ENCODE data around the gene TRIM7. TPM values are rescaled to one million over a fixed set of nuclear protein-coding genes. Genes with fewer than 3 reads are reported as not detected.

Gene TRIM7
- total RNA-seq (2021; ENCODE audit: unreplicated experiment) = 30.2 TPM
- polyA plus RNA-seq (2012) = 21.9 and 25.3 TPM in 2 replicates
- Bru-seq, nascent RNA = percentile 50 among the genes with signal in this experiment
- percentile 58 among the genes with signal in this experiment for BruChase-seq, experiment 1, labeled RNA remaining after a 6-hour chase
- percentile 58 among the genes with signal in this experiment for BruChase-seq, experiment 2, labeled RNA remaining after a 2-hour chase
- long read RNA-seq, transcript TRIM7-201 (7 exons, 2,840 nt) = major isoform, 20 of 64 reads
- long read RNA-seq, transcript TRIM7-202 (2 exons, 1,228 nt) = minor isoform, 15 of 64 reads
- long read RNA-seq, partial matches to known transcripts = 4 of 64 reads
- long read RNA-seq, other reads (novel, unspliced or antisense) = 22 of 64 reads

DNA sequence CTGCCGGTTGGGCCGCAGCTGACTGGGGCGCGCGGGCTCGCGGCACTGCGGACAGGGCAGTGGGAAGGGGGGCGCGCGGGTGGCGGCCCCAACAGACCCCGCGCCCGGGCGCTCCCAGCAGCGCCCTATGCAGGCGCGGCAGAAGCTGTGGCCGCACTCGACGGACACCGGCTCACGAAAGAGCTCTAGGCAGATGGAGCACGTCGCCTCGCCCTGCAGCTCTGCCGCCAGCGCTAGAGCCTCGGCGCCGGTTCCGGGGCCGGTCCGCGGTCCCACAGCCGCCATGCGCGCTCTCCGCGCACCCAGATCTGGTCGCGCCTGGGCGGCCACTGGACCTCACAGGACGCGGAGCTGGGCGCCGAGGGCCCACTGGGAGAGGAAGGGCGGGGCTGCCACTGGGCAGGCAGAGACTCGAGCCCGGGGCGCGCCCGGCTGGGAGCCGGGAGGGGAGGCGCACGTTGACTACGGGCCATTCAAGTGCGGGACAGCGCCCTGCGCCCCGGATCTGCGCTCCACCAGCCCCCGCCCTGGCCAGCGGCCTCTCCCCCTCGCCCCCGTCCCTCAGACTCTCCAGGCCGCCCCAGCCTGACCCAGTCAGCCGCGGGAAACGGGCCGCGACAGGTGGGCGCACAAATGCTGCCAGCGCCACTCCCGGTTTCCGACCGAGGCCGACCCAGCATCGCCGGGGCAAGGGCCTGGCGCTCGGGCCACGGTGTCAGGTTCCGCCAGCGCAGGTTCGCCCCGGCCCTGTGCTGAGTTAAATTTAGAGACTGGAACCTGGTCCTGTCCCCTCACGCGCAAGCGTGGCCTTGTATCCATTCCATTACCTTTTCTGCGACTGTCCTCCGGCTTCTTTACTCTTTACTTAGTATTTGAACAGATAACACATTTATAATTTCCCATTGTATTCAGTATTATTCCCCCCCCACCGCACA is at the start of gene TRIM7:
Gene TRIM7 (minus strand): TSS at position 371 of the 935 bp plus-strand sequence. CDS start 86 bp downstream, at position 285.
- Histone ChIP-seq H4K20me1 (ENCODE audit: insufficient read depth) (no peaks in the 10 kb centered on the region), H3K9me3 (ENCODE audit: control insufficient read depth in 1 of 2, insufficient read depth in 1 of 2, low read depth in 1 of 2, low read length in 2 of 2) (no peaks in the 10 kb centered on the region), H3K27me3 (ENCODE audit: insufficient read depth, low read length) (no peaks in the 10 kb centered on the region), H3K27ac (ENCODE audit: low read depth, low read length) (peak within 1 kb of the TSS; percentile 93), H3K36me3 (ENCODE audit: control insufficient read depth in 1 of 2, insufficient read depth in 2 of 2, low read length in 2 of 2) (no peaks in the 10 kb centered on the region), H3K4me3 (replicated peaks in 1 of 2; ENCODE audit: low read depth in 1 of 2, low read length in 2 of 2) (peak within 1 kb of the TSS; percentile 70 to 73), H3K9me2 (ENCODE audit: insufficient read depth) (no peaks in the 10 kb centered on the region), H2AFZ (ENCODE audit: low read depth, low read length, poor library complexity, severe bottlenecking) (no peak within 1 kb of the TSS), H3K9ac (ENCODE audit: low read length) (peak within 1 kb of the TSS; percentile 78), H3K4me1 (ENCODE audit: control insufficient read depth in 1 of 2, insufficient read depth in 2 of 2, low read length in 2 of 2) (peaks cover 19 to 48% of the 10 kb centered on the region in 2 experiments), H3K79me2 (ENCODE audit: insufficient read depth, low read length) (no peaks in the 10 kb centered on the region; the same call in 1 of the 2 replicates), H3K4me2 (ENCODE audit: low read length) (peak within 1 kb of the TSS; percentile 94)
- ATAC-seq = peak; percentile 39
- no TSS peak for BruUV-seq (replicated peaks)
- ChIA-PET RAD21 (ENCODE audit: low non-redundant PET in 1 of 2, low total read pairs in 2 of 2, uncharacterized antibody in 2 of 2, unreplicated experiment in 2 of 2) (interaction anchor here in 1 of 2 experiments (0.7 to 1.2 kb wide), 2 partner anchors 8 to 30 kb away, joined by 3 to 6 read pairs; no protein-coding TSS in a partner anchor), POLR2A (interaction anchor here (0.6 to 4.3 kb wide), 7 partner anchors 8 to 1316 kb away, joined by 3 to 41 read pairs (median 5); partner anchors contain the start of gene TRIM41), CTCF (interaction anchor here (1.4 kb wide), 1 partner anchor 13 kb away, joined by 4 read pairs; no protein-coding TSS in a partner anchor)
- intact Hi-C loops (cut with micrococcal nuclease) = loop anchor here (1.0 kb wide), 1 partner anchor 14 kb away; no protein-coding TSS in a partner anchor
- DNase-seq (ENCODE audit: low read depth, low spot score) = no peak
- TF ChIP-seq FOSL1 (IDR thresholded peaks at IDR 0.05; ENCODE audit: low read depth) = no peak
- TF ChIP-seq RAD21 (IDR thresholded peaks at IDR 0.05; ENCODE audit: low read depth) = no peak
- peak; percentile 18 for TF ChIP-seq TCF7L2 (IDR thresholded peaks at IDR 0.05; ENCODE audit: borderline replicate concordance, extremely low read depth, insufficient read depth, insufficient read length)
- TF ChIP-seq, protein P1, sequence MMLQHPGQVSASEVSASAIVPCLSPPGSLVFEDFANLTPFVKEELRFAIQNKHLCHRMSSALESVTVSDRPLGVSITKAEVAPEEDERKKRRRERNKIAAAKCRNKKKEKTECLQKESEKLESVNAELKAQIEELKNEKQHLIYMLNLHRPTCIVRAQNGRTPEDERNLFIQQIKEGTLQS (IDR thresholded peaks at IDR 0.05) = no peak
- TF ChIP-seq, protein P2, sequence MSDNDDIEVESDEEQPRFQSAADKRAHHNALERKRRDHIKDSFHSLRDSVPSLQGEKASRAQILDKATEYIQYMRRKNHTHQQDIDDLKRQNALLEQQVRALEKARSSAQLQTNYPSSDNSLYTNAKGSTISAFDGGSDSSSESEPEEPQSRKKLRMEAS (IDR thresholded peaks at IDR 0.05) = no peak
- TF ChIP-seq EGR1 (IDR thresholded peaks at IDR 0.05; ENCODE audit: low read depth) = no peak
- no peak for TF ChIP-seq SRF (IDR thresholded peaks at IDR 0.05; ENCODE audit: low read depth)
- TF ChIP-seq JUND (IDR thresholded peaks at IDR 0.05) = no peak
- TF ChIP-seq, protein P3, sequence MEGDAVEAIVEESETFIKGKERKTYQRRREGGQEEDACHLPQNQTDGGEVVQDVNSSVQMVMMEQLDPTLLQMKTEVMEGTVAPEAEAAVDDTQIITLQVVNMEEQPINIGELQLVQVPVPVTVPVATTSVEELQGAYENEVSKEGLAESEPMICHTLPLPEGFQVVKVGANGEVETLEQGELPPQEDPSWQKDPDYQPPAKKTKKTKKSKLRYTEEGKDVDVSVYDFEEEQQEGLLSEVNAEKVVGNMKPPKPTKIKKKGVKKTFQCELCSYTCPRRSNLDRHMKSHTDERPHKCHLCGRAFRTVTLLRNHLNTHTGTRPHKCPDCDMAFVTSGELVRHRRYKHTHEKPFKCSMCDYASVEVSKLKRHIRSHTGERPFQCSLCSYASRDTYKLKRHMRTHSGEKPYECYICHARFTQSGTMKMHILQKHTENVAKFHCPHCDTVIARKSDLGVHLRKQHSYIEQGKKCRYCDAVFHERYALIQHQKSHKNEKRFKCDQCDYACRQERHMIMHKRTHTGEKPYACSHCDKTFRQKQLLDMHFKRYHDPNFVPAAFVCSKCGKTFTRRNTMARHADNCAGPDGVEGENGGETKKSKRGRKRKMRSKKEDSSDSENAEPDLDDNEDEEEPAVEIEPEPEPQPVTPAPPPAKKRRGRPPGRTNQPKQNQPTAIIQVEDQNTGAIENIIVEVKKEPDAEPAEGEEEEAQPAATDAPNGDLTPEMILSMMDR (IDR thresholded peaks at IDR 0.05 in 2 of 3, conservative IDR thresholded peaks at IDR 0.05 in 1 of 3; ENCODE audit: borderline replicate concordance in 1 of 3, insufficient read depth in 1 of 3, low read depth in 2 of 3, low read length in 2 of 3) = no peak
- no peak for TF ChIP-seq SP1 (IDR thresholded peaks at IDR 0.05; ENCODE audit: low read depth)
- TF ChIP-seq POLR2A (IDR thresholded peaks at IDR 0.05; ENCODE audit: borderline replicate concordance, extremely low read depth, insufficient read depth, insufficient read length) = peak; percentile 74
- no peak for TF ChIP-seq ELF1 (IDR thresholded peaks at IDR 0.05; ENCODE audit: borderline replicate concordance, low read depth)
- peak; percentile 77 for TF ChIP-seq YY1 (IDR thresholded peaks at IDR 0.05; ENCODE audit: extremely low read depth, insufficient replicate concordance, low read depth, low read length)
- peak; percentile 70 for TF ChIP-seq ZFX (IDR thresholded peaks at IDR 0.05)
- no peak for TF ChIP-seq ZNF274 (IDR thresholded peaks at IDR 0.05; ENCODE audit: low read depth, low read length)
- TF ChIP-seq, protein P4, sequence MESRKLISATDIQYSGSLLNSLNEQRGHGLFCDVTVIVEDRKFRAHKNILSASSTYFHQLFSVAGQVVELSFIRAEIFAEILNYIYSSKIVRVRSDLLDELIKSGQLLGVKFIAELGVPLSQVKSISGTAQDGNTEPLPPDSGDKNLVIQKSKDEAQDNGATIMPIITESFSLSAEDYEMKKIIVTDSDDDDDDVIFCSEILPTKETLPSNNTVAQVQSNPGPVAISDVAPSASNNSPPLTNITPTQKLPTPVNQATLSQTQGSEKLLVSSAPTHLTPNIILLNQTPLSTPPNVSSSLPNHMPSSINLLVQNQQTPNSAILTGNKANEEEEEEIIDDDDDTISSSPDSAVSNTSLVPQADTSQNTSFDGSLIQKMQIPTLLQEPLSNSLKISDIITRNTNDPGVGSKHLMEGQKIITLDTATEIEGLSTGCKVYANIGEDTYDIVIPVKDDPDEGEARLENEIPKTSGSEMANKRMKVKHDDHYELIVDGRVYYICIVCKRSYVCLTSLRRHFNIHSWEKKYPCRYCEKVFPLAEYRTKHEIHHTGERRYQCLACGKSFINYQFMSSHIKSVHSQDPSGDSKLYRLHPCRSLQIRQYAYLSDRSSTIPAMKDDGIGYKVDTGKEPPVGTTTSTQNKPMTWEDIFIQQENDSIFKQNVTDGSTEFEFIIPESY (IDR thresholded peaks at IDR 0.05; ENCODE audit: extremely low read depth, insufficient replicate concordance, low read length) = no peak
- no peak for TF ChIP-seq EZH2phosphoT487 (IDR thresholded peaks at IDR 0.05; ENCODE audit: borderline replicate concordance)

Data from HCT116 (cell line).